NCI-H446 treated with DMSO at 0.1 percent for 48 hours (cell line): ENCODE results near the gene GAD2.

Experiments
- DNase-seq: peaks from one replicate; lab custom pipeline; 2025; lab: John Stamatoyannopoulos, UW

Gene GAD2

GRCh38 chr10:26216585-26217395, at the start of gene GAD2:
Gene GAD2, plus strand, starts transcription at chr10:26216774. Its CDS starts 36 bp downstream, at chr10:26216810.
- DNase-seq = no peak

GRCh38 chr10:26169466-26169865, 47.1 kb upstream of the GAD2 start:
- no peak for DNase-seq

- DNase-seq = no peak
Measured at GRCh38 chr10:26172131-26172530, 44.4 kb upstream of the GAD2 start.

GRCh38 chr10:26173837-26174236, 42.7 kb upstream of the GAD2 start:
- no peak for DNase-seq

GRCh38 chr10:26177341-26177740, 39.2 kb upstream of the GAD2 start:
- DNase-seq = no peak

GRCh38 chr10:26194275-26194674, 22.3 kb upstream of the GAD2 start:
- no peak for DNase-seq

GRCh38 chr10:26197248-26197647, 19.3 kb upstream of the GAD2 start:
- no peak for DNase-seq

- DNase-seq = no peak
Measured at GRCh38 chr10:26198119-26198518, 18.5 kb upstream of the GAD2 start.

GRCh38 chr10:26199841-26200240, 16.7 kb upstream of the GAD2 start:
- no peak for DNase-seq

GRCh38 chr10:26205223-26205622, 11.4 kb upstream of the GAD2 start:
- no peak for DNase-seq

- no peak for DNase-seq
Measured at GRCh38 chr10:26211781-26212444, 4.7 kb upstream of the GAD2 start.

- no peak for DNase-seq
Measured at GRCh38 chr10:26212511-26212910, 4.1 kb upstream of the GAD2 start.

- no peak for DNase-seq
Measured at GRCh38 chr10:26213157-26213800, 3.3 kb upstream of the GAD2 start.

GRCh38 chr10:26214004-26214403, 2.6 kb upstream of the GAD2 start:
- no peak for DNase-seq

- no peak for DNase-seq
Measured at GRCh38 chr10:26214551-26215395, 1.8 kb upstream of the GAD2 start.

- no peak for DNase-seq
Measured at GRCh38 chr10:26215396-26215934, 1.1 kb upstream of the GAD2 start.

GRCh38 chr10:26215935-26216584, 514 bp upstream of the GAD2 start:
- no peak for DNase-seq

- DNase-seq = no peak
Measured at GRCh38 chr10:26217396-26218086, 967 bp downstream of the GAD2 start.

GRCh38 chr10:26219676-26220075, 3.1 kb downstream of the GAD2 start:
- DNase-seq = no peak

- DNase-seq = no peak
Measured at GRCh38 chr10:26220901-26221300, 4.3 kb downstream of the GAD2 start.

- no peak for DNase-seq
Measured at GRCh38 chr10:26221541-26221940, 5.0 kb downstream of the GAD2 start.
